HG03432 (cell line): Measurements from ENCODE around the gene ABHD6.

Source experiments
- ATAC-seq: cut with Tn5 transposase; IDR thresholded peaks from one replicate; pipeline ENCODE4 v1.9.1; 2021; ENCODE audit warnings: mild to moderate bottlenecking, moderate library complexity; ENCODE audit not compliant: unreplicated experiment

The ABHD6 gene

GRCh38 chr3:58307639-58308215 is 70.1 kb downstream of the ABHD6 start:
- no peak for ATAC-seq

GRCh38 chr3:58308728-58309127 is 71.1 kb downstream of the ABHD6 start:
- no peak for ATAC-seq

- no peak for ATAC-seq
These were observed 80.2 kb downstream of the ABHD6 start for GRCh38 chr3:58317811-58318210.

GRCh38 chr3:58321791-58322190 is 84.2 kb downstream of the ABHD6 start:
- no peak for ATAC-seq

GRCh38 chr3:58322793-58323192 is 85.2 kb downstream of the ABHD6 start:
- no peak for ATAC-seq

GRCh38 chr3:58323529-58324390 is 86.2 kb downstream of the ABHD6 start:
- no peak for ATAC-seq

GRCh38 chr3:58324391-58325390 is 87.1 kb downstream of the ABHD6 start:
- no peak for ATAC-seq

GRCh38 chr3:58325525-58325992 is 88.0 kb downstream of the ABHD6 start:
- no peak for ATAC-seq

- no peak for ATAC-seq
These were observed 88.8 kb downstream of the ABHD6 start for GRCh38 chr3:58326267-58326900.

- ATAC-seq, result no peak
These were observed 91.7 kb downstream of the ABHD6 start for GRCh38 chr3:58329150-58329921.

GRCh38 chr3:58329922-58330413 is 92.4 kb downstream of the ABHD6 start:
- no peak for ATAC-seq

GRCh38 chr3:58331593-58332152 is 94.1 kb downstream of the ABHD6 start:
- no peak for ATAC-seq

GRCh38 chr3:58332575-58333188 is 95.1 kb downstream of the ABHD6 start, which contains the start of gene PXK:
TSS of gene PXK (plus strand) at chr3:58332892. CDS start at chr3:58332989, 97 bp downstream.
- ATAC-seq, result peak; percentile 91

- ATAC-seq, result peak; percentile 41
These were observed 95.8 kb downstream of the ABHD6 start for GRCh38 chr3:58333206-58334012.

GRCh38 chr3:58334013-58334321 is 96.4 kb downstream of the ABHD6 start:
- ATAC-seq, result no peak

GRCh38 chr3:58334506-58334884 is 96.9 kb downstream of the ABHD6 start:
- no peak for ATAC-seq

GRCh38 chr3:58335652-58335947 is 98.0 kb downstream of the ABHD6 start:
- ATAC-seq, result no peak

- no peak for ATAC-seq
These were observed 98.7 kb downstream of the ABHD6 start for GRCh38 chr3:58336135-58336882.
